ENCODE data around the gene RNF225. TPM values are rescaled to one million over a fixed set of nuclear protein-coding genes. Genes with fewer than 3 reads are reported as not detected.

Gene RNF225
- total and polyA plus RNA-seq, 2 of the 13 experiments (the other 11 are each of a cell fraction or from before 2014, with no cell fraction given): not detected

GRCh38 chr19:58408152-58409009, 12.9 kb downstream of the RNF225 start, which contains the start of gene ZNF584 (continued):
- TF ChIP-seq POLR2G (IDR thresholded peaks at IDR 0.05; ENCODE audit: low read depth, low read length) (peak; percentile 92), ZNF740 (CRISPR knock-in tag; IDR thresholded peaks at IDR 0.05) (no peak), MYNN (CRISPR knock-in tag; IDR thresholded peaks at IDR 0.05; ENCODE audit: low read depth) (no peak), FOXO4 (CRISPR knock-in tag; conservative IDR thresholded peaks at IDR 0.05) (no peak), ISL2 (CRISPR knock-in tag; IDR thresholded peaks at IDR 0.05) (no peak), NRL (CRISPR knock-in tag; IDR thresholded peaks at IDR 0.05; ENCODE audit: borderline replicate concordance) (peak; percentile 53; the same call in 1 of the 2 replicates), RBM22 (optimal IDR thresholded peaks at IDR 0.05; ENCODE audit: low read length) (peak; percentile 49), SMC3 (IDR thresholded peaks at IDR 0.05; ENCODE audit: low read length) (no peak), GABPA (IDR thresholded peaks at IDR 0.05; ENCODE audit: low read depth, low read length) (peak; percentile 79), GABPA (CRISPR knock-in tag; IDR thresholded peaks at IDR 0.05; ENCODE audit: low read depth) (peak; percentile 95), NR1H2 (CRISPR knock-in tag; IDR thresholded peaks at IDR 0.05; ENCODE audit: borderline replicate concordance, low read depth) (no peak), ARNT (IDR thresholded peaks at IDR 0.05) (no peak), AHR (CRISPR knock-in tag; IDR thresholded peaks at IDR 0.05) (0 out of 2 replicates have a peak, but pooled peaks have one; percentile 11), SPEN (CRISPR knock-in tag; IDR thresholded peaks at IDR 0.05; ENCODE audit: low read depth) (peak; percentile 64), TRIM22 (IDR thresholded peaks at IDR 0.05) (no peak), POGK (CRISPR knock-in tag; conservative IDR thresholded peaks at IDR 0.05) (peak; percentile 48), CERS6 (CRISPR knock-in tag; IDR thresholded peaks at IDR 0.05) (no peak), SAFB2 (CRISPR knock-in tag; IDR thresholded peaks at IDR 0.05; ENCODE audit: borderline replicate concordance, low read depth) (peak; percentile 68; the same call in 1 of the 2 replicates), ZFP62 (CRISPR knock-in tag; IDR thresholded peaks at IDR 0.05) (no peak), CENPT (CRISPR knock-in tag; IDR thresholded peaks at IDR 0.05; ENCODE audit: low read depth) (peak; percentile 75; the same call in 1 of the 2 replicates), ZBTB10 (CRISPR knock-in tag; IDR thresholded peaks at IDR 0.05; ENCODE audit: borderline replicate concordance) (no peak; the same call in 1 of the 2 replicates)
